IPS-11a (cell line): Measurements from ENCODE around the gene CHIC1.
"Not testable (repeated sequence)": the region's sequence is repeated elsewhere in the genome, so short reads cannot be mapped to it uniquely, and the experiment has no call there.

Source experiments
- H3K4me3 ChIP-seq: one replicate; pipeline ENCODE4 v1.5.1; 2013; ENCODE audit warnings: low read depth, low read length, control low read depth

The CHIC1 gene

DNA sequence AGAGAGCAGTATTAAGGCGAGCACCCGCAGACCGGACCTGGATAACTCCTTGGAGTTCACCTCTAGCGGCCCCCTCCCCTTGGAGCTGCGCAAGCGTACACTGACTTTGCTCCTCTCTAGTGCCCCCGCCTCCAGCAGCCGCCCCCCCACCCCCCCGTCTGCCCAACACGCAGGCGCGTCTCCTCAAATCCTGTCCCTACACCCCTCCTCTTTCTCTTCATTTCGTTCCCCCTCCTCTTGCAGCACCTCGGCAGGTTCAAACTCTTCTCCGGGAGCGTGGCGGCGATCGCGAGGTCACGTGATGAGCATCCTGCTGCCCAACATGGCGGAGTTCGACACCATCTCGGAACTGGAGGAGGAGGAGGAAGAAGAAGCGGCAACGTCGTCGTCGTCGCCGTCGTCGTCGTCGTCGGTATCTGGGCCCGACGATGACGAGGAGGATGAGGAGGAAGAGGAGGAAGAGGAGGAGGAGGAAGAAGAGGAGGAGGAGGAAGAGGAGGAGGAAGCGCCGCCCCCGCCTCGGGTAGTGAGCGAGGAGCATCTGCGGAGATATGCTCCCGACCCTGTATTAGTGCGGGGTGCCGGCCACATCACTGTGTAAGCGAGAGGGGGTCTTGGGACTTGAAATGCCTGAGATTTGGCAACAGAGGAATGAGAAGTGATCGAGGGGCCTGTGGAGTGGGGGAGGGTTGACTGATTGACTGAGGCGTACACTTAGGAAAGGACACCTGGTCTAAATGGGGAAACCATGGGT is at the start of gene CHIC1:
CHIC1 (plus strand) TSS at position 214 of the 754 bp plus-strand sequence; CDS start at position 302, 88 bp downstream.
- H3K4me3 ChIP-seq = peak within 1 kb of the TSS; percentile 56

DNA sequence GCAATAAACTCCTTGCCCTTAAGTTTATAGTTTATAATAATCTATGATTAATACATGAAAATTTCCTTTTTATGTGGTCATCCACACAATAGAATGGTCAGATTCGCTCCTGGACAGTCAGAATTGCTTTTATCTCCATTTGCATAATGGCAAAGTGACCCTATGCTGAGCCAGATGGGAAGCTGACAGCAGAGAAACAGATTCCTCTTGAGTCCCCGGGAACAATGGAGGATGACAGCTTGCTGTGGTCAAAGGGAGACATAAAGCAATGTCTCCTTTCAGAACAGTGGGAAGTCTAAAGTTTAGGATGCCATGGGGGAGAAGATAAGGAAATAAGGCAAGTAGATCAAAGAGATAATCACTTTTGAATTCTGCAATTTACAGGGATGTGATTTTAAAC is 40.2 kb upstream of the CHIC1 start:
- H3K4me3 ChIP-seq = not testable (repeated sequence)

DNA sequence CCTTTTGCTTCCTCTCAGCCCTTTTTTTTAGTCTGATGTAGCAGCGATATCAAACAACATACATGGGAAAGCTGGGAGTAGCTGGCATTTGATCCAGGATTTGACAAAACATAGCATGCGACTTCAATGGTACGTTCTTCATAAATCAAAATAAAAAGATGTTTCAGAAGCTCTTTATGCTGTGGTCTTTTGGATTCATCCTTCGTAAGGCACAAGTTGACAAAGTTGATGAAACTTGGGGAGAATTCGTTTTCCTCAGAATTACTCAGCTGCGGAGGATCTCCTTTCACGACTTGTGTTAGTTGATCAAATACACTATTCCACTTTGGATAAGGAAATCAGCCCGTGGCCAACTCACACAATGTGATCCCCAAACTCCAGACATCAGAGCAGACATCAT is 38.1 kb upstream of the CHIC1 start:
- no peak overlapping the region for H3K4me3 ChIP-seq

DNA sequence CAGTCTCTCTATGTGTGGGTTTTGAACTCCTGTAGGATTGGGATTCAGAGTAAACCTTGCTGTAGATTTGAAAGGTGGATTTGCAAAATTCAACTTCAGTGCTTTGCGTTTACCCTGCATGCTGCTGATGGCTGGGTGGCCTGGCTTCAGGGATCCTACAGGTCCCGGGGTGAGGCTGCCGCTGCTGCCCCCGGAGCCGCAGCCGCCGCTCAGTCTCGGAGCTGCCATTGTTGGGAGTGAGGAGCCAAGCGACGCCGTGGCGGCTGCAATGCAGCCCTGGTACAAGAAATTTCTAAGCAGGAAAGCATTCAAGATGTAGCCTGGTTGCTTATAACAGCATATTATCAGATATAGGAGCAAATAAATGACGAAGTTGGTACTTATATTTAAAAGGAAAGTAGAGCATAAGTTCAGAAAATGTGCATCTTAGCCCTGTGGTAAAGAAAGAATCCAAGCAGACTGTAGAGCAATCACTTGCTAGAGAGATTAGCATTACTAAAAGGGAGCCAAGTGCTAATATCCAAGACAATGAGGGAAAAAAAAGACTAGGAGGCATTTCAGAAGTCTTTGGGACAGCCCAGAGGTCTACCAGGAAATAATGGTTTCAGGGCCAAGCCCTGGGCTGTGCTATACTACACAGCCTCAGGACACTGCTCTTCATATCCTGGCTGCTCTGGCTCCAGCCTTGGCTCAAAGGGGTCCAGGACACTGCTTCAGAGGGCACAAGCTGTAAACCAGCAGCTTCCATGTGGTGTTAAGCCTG is 36.9 kb upstream of the CHIC1 start:
- H3K4me3 ChIP-seq = no peak overlapping the region

DNA sequence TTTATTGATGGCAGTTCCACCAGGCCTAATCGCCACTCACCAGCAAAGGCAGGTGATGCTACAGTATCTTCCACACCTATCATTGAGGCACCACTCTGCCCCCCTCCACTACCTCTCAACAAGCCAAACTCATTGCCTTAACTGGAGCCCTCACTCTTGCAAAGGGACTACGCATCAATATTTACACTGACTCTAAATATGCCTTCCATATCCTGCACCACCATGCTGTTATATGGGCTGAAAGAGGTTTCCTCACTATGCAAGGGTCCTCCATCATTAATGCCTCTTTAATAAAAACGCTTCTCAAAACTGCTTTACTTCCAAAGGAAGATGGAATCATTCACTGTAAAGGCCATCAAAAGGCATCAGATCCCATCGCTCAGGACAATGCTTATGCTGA is 31.3 kb upstream of the CHIC1 start:
- H3K4me3 ChIP-seq = not testable (repeated sequence)

DNA sequence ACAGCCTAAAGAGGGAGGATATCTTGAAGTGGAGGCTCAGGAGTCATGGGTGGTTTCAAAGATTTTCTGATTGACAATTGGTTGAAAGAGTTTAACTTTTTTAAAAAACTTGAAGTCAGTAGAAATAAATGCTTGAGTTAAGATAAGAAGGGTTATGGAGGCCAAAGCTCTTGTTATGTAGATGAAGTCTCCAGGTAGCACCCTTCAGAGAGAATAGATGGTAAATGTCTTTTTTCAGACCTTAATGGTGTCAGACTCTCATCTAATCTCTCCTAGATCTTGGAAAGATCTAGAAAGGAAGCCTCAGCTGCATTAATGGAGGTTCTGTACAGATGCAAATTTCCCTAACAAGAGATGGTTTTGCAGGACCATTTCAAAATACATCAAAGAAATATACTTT is 6.8 kb upstream of the CHIC1 start:
- no peak overlapping the region for H3K4me3 ChIP-seq

DNA sequence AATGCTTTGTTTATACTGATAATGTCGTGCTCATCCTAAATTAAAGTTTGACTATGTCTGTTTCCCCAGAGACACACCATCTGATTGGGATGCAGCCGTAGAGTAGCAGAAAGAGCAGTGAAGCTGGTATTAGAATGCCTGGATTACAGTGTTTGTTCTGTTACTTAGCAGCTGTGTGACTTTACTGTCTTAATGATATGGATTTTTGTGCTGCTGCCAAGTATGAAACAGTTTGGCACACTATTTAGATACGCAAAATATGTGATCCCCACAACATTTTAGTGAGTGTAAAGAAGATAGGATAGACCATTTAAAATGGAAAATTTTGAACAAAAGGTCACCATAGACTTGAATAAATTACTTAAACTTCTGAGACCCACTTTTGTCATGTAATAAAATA is 1.2 kb upstream of the CHIC1 start:
- no peak overlapping the region for H3K4me3 ChIP-seq

DNA sequence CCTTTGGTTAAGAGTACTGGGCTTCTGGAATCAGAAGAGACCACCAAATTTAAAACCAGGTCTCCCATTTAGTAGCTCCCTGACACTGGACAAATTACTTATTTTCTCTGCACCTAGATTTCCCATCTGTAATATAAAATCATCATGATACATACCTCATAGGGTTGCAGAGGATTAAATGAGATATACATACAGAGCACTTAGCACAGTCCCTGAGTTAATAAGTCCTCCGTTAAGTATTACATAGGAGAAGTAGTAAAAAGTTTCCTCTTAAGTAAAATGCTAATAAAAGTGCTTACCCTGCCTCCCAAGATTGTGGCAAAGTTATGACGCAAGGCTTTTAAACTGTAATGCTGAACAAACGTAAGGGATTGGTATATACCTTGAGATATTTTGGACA is 539 bp upstream of the CHIC1 start:
- peak overlapping the region; percentile 51 for H3K4me3 ChIP-seq

DNA sequence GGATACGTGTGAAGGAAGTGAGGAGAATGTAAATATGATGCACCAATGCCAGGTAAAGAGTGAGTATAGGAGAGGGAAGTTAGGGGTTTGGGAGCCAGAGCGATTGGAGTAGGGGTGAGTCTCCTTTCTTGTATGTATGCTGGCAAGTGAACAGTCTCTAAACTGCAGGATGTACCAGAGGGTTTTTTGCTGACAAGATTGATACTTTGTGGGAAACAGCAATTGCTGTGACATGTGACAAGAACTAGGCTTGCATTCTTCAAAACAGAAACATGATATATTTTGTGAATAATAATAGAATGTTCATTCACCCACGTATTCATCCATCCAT is 706 bp downstream of the CHIC1 start:
- H3K4me3 ChIP-seq = peak overlapping the region; percentile 56

DNA sequence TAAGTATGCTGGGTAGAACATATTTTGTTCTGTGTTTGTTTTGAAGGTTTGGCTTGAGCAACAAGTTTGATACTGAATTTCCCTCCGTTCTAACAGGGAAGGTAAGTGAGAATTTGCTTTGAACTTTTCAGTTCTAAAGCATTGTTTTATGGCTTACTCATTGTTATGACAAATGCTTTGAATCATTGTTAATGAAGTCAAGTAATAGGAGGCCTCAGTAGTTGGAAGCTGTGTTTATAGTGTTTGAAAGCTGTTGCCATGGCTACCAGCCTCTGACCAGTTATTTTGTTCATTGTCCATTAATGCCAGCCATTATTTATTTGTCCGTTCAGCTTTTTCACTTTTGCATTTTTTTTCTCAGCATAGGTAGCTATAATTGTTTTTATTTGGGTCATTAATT is 14.4 kb downstream of the CHIC1 start:
- H3K4me3 ChIP-seq = no peak overlapping the region

DNA sequence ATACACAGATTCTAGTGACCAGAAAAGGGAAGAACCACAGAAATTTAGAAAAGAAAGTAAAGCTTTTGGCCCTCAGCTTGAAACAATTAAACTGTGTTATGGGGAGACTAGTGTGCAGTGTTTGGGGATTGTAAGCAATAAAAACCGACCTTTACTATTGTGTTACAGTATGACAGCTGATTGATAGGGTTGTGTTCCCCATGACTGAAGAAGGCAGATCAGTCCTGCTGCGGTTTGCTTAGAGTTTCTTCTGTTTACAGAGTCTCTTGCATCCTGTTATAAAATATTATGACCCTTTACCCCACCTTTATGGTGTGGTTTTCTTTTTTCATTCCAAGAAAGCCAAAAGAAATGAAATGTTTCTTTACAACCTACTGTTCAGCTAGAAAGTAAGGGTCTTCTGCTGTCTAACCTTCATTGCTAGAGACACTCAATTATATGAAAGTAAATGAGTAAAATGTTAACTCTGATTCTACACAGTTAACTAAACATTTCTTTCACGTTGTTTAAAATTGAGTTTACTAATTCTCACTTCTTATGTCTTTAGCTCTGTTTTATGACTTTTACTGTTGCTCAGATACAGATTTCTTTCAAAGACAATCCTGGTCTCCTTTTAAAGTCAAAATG is 18.1 kb downstream of the CHIC1 start:
- H3K4me3 ChIP-seq = no peak overlapping the region

DNA sequence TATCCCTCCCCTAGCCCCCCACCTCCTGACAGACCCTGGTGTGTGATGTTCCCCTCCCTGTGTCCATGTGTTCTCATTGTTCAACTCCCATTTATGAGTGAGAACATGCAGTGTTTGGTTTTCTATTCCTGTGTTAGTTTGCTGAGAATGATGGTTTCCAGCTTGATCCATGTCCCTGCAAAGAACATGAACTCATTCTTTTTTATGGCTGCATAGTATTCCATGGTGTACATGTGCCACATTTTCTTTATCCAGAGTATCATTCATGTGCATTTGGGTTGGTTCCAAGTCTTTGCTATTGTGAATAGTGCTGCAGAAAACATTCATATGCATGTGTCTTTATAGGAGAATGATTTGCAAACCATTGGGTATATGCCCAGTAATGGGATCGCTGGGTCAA is 34.8 kb downstream of the CHIC1 start:
- not testable (repeated sequence) for H3K4me3 ChIP-seq

DNA sequence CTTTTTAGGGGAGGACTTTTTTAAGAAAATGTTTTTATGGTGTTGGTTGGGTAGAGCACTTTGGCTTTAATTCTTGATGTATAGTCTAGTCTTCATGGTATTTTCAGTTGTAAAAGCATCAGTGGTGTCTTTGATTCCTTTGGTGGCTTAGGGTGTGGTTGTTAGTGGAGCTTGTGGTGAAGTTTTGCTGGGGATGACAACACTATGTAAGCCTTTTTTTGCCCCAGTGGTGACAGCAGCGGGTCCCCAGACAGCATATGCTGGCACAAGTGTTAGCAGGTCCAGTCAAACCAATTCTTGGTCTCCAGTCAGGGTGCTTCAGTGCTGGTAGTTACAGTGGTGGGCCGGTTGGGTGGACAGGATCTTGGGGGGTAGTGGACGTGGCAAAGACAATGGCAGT is 52.0 kb downstream of the CHIC1 start:
- H3K4me3 ChIP-seq = no peak overlapping the region

DNA sequence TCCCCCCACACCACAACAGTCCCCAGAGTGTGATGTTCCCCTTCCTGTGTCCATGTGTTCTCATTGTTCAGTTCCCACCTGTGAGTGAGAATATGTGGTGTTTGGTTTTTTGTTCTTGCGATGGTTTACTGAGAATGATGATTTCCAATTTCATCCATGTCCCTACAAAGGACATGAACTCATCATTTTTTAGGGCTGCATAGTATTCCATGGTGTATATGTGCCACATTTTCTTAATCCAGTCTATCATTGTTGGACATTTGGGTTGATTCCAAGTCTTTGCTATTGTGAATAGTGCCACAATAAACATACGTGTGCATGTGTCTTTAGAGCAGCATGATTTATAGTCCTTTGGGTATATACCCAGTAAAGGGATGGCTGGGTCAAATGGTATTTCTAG is 78.7 kb downstream of the CHIC1 start:
- not testable (repeated sequence) for H3K4me3 ChIP-seq

DNA sequence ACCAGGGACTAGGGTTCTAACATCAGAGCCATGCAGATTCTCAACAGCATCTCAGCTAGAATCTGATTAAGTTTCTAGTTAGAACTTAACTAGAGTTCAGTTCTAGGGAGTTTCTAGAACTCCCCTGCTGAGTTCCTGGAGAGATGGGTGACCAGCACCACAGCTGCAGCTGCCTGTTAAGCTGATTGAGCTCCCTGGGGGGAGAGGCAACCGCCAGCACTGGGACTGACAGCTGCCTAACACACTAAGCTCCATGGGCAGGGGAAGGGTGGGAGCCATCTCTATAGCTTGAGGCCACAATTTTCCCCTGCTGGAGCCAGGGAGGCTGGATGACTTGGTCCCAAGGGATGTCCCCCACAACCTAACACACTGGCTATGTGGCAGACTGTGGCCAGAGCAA is 84.2 kb downstream of the CHIC1 start:
- H3K4me3 ChIP-seq = no peak overlapping the region

DNA sequence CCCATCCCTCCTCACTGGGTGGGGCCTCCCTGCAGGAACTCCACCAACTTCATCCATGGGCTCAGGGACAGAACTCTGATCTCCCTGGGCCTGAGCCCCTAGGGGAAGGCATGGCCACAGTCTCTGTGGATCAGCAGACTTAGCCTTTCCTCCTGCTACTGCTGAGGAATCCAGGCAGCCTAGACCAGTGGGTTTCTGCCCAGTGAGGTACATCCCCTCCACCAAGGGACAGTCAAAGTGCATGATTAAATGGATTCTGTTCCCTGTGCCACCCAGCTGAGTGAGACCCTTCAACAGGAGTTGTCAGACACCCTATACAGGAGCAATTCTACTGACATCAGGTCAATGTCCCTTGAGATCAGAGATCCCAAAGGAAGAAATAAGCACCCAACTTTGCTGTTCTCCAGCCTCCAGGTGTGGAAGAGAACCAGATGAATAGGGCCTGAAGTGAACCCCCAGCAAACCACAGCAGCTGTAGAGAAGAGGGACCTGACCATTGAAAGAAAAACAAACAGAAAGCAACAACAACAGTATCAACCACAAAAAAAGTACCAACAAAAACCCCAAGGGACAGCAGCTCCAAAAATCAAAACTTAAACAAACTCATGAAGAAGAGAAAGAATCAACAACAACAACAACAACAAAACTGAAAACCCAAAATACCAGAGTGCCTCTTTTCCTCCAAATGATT is 84.8 kb downstream of the CHIC1 start:
- H3K4me3 ChIP-seq = no peak overlapping the region

DNA sequence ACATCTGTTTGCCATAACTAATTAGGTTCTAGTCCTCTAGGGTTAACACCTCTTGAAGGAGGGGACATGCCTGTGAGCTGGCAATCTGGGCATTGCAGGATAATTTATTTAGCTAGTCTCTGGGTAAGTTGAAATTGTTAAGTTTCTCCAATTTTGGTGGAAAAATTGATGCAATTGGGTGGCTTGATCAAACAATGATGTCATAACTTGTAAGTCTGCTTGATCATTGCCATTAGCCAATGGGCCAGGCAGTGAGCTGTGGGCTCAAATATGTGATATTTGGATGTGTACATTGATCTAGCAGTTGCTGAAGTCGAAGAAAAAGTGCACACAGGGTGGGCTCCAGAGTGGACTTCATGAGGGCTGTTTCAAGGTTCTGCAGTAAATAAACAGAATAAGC is 98.3 kb downstream of the CHIC1 start:
- H3K4me3 ChIP-seq = not testable (repeated sequence)

DNA sequence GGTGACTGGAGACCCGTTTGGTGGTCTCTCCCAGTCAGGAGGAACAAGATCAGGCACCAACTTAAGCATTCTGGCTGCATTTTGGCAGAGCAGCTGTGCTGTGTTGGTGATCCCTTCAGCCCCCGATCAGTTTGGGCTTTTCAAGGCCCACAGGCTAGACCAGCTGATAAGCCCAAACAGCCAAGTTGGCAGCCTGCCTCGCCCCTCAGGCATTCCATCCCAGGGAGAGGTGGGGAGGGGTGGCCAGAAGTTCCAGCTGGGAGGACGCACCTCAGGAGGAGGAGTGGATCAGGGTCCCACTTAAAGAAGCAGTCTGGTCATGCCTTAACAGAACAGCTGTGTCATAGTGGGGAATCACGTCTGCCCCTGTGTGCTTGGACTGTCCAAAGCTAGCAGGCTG is 105.8 kb downstream of the CHIC1 start:
- no peak overlapping the region for H3K4me3 ChIP-seq

DNA sequence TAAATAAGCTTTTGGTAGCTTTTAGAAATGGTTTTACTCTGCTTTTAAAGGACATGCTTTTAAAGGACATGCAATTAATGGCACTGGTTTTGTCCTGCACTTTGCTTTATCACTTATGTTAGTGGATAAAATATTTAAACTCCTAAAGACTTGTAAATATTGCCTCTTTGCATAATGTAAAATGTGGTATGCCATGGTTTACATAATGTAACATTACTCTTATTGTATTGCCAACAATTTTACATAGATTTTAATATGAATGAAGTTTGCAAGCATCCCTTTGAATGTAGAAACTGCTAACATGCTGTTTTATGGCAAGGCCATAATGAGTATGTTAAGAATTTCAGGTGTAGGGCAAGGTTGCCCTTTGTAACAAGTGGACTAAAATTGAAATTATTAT is 118.4 kb downstream of the CHIC1 start:
- H3K4me3 ChIP-seq = no peak overlapping the region

DNA sequence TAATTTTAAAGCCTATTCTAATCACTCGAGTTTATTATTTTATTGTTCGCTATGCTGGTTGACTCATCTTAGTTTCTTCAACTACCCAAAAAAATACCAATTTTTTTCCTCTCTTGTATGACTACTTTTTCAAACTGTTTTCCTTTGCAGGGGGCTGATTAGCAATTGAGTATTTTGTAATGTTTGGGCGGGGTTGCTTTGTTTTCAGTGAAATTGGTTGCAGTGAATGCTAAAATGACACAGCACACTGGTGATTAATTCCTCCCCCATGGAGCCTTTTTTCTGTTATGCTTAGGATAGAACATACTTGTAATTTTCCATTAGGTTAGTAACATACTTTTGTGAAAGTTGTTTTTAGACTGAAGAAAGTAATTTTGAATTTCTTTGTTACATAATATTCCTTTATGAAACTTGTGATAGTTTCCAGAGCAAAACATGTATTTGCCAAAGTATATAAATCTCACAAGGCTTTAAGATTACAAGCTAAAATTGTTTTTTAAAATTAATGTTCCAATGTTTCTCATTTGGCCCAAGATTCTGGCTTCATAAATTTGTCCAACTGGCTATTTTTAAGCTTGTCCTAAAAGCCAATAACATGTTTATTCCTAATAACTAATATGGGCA is 120.4 kb downstream of the CHIC1 start:
- no peak overlapping the region for H3K4me3 ChIP-seq

DNA sequence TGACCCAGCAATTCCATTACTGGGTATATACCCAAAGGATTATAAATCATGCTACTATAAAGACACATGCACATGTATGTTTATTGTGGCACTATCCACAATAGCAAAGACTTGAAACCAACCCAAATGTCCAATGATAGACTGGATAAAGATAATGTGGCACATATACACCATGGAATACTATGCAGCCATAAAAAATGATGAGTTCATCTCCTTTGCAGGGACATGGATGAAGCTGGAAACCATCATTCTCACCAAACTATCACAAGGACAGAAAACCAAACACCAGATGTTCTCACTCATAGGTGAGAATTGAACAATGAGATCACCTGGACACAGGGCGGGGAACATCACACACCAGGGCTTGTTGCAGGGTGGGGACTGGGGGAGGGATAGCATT is 144.0 kb downstream of the CHIC1 start:
- not testable (repeated sequence) for H3K4me3 ChIP-seq
